AG10803 (cell line): ENCODE results near the gene HRH1.
A peak's percentile ranks its signal among the peaks of the same experiment; 100 is the strongest.
"Not testable (repeated sequence)": the region's sequence is repeated elsewhere in the genome, so short reads cannot be mapped to it uniquely, and the experiment has no call there.

Experiments used
- DNase-seq: peaks from one replicate; pipeline ENCODE4 v3.0.0; 2010; ENCODE audit warnings: low read depth
- H3K4me3 ChIP-seq: 2 replicates; pipeline ENCODE4 v1.5.1; 2011; ENCODE audit warnings: mild to moderate bottlenecking, low read length, control low read depth
- TF ChIP-seq, protein P1 (sequence below): conservative IDR thresholded peaks from 2 replicates; pipeline ENCODE4 v1.5.1; 2011; ENCODE audit warnings: mild to moderate bottlenecking, low read length, control low read depth, inconsistent platforms

The HRH1 gene

DNA sequence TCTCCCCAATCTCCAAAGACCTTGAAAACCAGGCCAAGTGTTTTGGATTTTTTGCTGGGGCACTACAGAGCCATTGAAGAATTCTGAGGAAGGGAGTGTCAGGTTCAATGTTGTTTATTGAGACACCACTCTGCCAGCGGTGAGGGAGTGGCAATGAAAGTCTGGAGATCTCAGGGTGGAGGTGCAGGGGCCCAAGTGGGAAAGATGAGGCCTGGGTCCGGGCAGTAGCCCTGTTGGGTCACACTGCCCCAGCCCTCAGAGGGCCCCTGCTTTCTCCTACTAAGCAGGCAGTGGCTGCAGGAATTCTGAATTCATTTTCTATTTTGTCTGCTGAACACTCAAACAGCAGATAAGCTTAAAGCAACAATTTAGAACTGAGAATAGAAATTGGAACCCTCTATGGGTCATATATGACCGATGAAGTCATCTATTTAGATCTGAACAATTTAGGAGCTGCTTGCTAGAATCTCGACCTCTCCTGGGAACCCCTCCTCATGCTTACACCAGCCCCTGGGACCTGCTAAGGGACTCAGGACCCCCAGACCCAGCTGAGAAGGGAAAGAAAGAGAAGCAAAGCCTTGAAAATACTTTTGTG lies 17.9 kb downstream of the HRH1 start:
- H3K4me3 ChIP-seq = no peak overlapping the region
- DNase-seq = no peak
- TF ChIP-seq, protein P1, sequence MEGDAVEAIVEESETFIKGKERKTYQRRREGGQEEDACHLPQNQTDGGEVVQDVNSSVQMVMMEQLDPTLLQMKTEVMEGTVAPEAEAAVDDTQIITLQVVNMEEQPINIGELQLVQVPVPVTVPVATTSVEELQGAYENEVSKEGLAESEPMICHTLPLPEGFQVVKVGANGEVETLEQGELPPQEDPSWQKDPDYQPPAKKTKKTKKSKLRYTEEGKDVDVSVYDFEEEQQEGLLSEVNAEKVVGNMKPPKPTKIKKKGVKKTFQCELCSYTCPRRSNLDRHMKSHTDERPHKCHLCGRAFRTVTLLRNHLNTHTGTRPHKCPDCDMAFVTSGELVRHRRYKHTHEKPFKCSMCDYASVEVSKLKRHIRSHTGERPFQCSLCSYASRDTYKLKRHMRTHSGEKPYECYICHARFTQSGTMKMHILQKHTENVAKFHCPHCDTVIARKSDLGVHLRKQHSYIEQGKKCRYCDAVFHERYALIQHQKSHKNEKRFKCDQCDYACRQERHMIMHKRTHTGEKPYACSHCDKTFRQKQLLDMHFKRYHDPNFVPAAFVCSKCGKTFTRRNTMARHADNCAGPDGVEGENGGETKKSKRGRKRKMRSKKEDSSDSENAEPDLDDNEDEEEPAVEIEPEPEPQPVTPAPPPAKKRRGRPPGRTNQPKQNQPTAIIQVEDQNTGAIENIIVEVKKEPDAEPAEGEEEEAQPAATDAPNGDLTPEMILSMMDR = no peak

DNA sequence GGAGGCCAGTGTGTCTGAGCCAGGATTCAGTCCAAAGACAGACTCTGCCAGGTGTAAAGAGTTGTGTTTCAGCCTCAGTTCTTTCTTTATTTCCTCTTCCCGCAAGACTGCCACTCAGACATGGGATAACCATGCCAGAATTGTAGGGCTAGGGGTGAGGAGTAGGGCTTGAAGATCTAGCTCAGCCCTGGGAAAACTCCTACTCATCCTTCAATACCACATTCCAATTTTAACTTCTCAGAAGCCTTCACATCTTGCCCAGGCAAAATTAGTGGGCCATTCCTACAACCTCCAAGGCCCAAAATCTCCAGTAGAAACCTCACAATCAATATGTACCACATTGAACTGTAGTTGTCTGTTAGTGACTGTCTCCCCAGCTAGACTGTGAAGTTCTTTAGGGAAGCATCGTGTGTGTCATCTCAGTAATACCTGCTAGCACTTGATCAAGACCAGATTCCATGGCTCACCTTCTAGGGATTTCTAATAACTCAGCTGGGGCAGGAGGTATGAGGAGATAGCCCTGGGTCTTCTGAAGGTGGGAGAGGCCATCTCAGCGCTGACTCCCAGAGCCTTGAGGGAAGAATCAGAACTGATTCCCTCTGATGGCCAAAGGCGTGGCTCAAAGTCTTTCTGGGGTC lies 19.7 kb downstream of the HRH1 start:
- no peak for DNase-seq
- no peak overlapping the region for H3K4me3 ChIP-seq
- TF ChIP-seq, protein P1 = no peak

GRCh38 chr3:11178421-11178820 lies 24.1 kb downstream of the HRH1 start:
- DNase-seq = no peak
- no peak overlapping the region for H3K4me3 ChIP-seq
- TF ChIP-seq, protein P1 = no peak

GRCh38 chr3:11184328-11184969 lies 30.2 kb downstream of the HRH1 start:
- not testable (repeated sequence) for H3K4me3 ChIP-seq, DNase-seq

GRCh38 chr3:11185144-11185543 lies 30.9 kb downstream of the HRH1 start:
- no peak overlapping the region for H3K4me3 ChIP-seq
- no peak for DNase-seq
- TF ChIP-seq, protein P1 = no peak

DNA sequence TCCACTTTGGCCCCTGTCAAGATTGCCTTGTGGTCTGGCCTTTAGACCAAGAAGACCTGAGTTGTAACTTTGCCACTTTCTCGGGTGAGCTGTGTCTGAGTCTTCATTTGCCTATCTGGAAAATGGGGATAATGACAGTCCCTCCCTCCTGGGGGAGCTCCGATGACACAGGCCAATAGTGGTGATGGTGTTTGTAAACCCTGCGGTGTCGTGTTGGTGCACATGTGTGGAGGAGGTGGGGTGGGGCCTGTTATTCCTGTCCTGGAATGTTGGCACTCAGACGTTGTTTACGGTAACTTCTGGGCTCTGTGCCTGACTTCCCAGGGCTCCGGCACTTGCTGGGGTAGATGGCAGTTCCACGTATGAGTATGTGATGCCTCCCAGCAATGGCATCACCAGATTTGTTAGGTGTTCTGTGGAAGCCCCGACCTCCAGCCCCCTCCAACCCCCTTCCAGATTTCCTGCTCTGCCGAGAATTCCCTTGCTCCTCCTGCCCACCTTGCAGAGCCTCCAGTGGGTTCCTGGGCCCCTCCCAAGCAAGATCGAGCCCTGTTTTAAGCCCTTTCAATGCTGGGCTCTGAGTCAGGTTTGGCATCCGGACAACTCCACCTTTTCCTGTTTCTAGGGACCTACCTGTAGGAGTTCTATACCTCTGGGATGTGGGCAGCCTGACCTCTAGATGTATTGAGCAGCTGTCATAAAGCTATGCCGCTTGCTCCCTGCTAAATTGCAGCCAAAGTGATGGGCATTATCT lies 31.4 kb downstream of the HRH1 start:
- TF ChIP-seq, protein P1 = peak; percentile 26; the same call in 1 of the 2 replicates
- H3K4me3 ChIP-seq = no peak overlapping the region
- DNase-seq = peak; percentile 99

GRCh38 chr3:11186318-11186692 lies 32.0 kb downstream of the HRH1 start:
- TF ChIP-seq, protein P1 = no peak
- H3K4me3 ChIP-seq = peak overlapping the region; percentile 18; the same call in 1 of the 2 replicates
- DNase-seq = no peak
